HCT116 (cell line): ENCODE measurements around the gene GOLGA3. TPM values are rescaled to one million over a fixed set of nuclear protein-coding genes. Genes with fewer than 3 reads are reported as not detected.

Source experiments
- ATAC-seq: fragments of 200-7000 bp; cut with Tn5 transposase; 2 replicates; pipeline ENCODE4 v1.9.1; 2020; ENCODE audit warnings: mild to moderate bottlenecking, moderate library complexity
- BruUV-seq: library from RNA; stranded (reverse); fragments of 400-500 nt; replicated peaks from 2 replicates; lab custom pipeline; 2021; lab: Mats Ljungman, UMichigan
- CTCF ChIA-PET: fragments of 300-600 bp; sonication (Branson Sonifier 250); formaldehyde crosslinking; loops from one replicate; lab custom pipeline; 2021; ENCODE audit warnings: antibody characterized with exemption; lab: Charles Lee
- POLR2A ChIA-PET: fragments of 300-600, 350-600 bp; sonication (Branson Sonifier 250); formaldehyde crosslinking; loops from one replicate; lab custom pipeline; 2021; ENCODE audit warnings: antibody characterized with exemption; lab: Charles Lee
- RAD21 ChIA-PET, 2 experiments: fragments of 300-600 bp; sonication (Branson Sonifier 250); formaldehyde crosslinking; loops; one replicate each; lab custom pipeline; 2023; ENCODE audit warnings: low total read pairs in 2 of 2; ENCODE audit not compliant: uncharacterized antibody in 2 of 2, unreplicated experiment in 2 of 2, low non-redundant PET in 1 of 2; lab: Charles Lee
- DNase-seq: peaks from one replicate; pipeline ENCODE4 v3.0.0-alpha.2; 2010; ENCODE audit warnings: low read depth, low spot score
- H2AFZ ChIP-seq: fragments of 200-600 bp; shearing (Covaris generic), sonication (generic); 2 replicates; pipeline ENCODE4 v1.6.1; 2017; ENCODE audit warnings: low read depth, mixed run types, mixed read lengths, antibody characterized with exemption, low read length; ENCODE audit not compliant: poor library complexity, severe bottlenecking
- H3K27ac ChIP-seq: 2 replicates; pipeline ENCODE4 v1.5.1; 2012; ENCODE audit warnings: low read depth, low read length
- H3K27me3 ChIP-seq: fragments of 200-600 bp; sonication (generic); 2 replicates; pipeline ENCODE4 v1.6.1; 2016; ENCODE audit warnings: mixed run types, low read length, mixed read lengths; ENCODE audit not compliant: insufficient read depth
- H3K36me3 ChIP-seq, 2 experiments: fragments of 200-500 bp in 1 of 2; fragments of 200-600 bp in 1 of 2; sonication (Bioruptor generic) in 1 of 2; sonication (generic) in 1 of 2; 2 replicates each; pipeline versions ENCODE4 v1.5.1 to v1.6.1; 2014 to 2016; ENCODE audit warnings: low read length in 2 of 2, inconsistent platforms in 1 of 2, mixed read lengths in 1 of 2, mixed run types in 1 of 2; ENCODE audit not compliant: insufficient read depth in 2 of 2, control insufficient read depth in 1 of 2
- H3K4me1 ChIP-seq, 2 experiments: fragments of 200-600 bp in 1 of 2; sonication (generic) in 1 of 2; 2 replicates each; pipeline versions ENCODE4 v1.5.1 to v1.6.1; 2012 to 2017; ENCODE audit warnings: low read length in 2 of 2, inconsistent platforms in 1 of 2, mild to moderate bottlenecking in 1 of 2, mixed read lengths in 1 of 2, mixed run types in 1 of 2, moderate library complexity in 1 of 2; ENCODE audit not compliant: insufficient read depth in 2 of 2, control insufficient read depth in 1 of 2
- H3K4me2 ChIP-seq: fragments of 200-600 bp; sonication (generic); 2 replicates; pipeline ENCODE4 v1.6.1; 2017; ENCODE audit warnings: mixed run types, low read length, mixed read lengths
- H3K4me3 ChIP-seq, 2 experiments: fragments of 200-600 bp in 1 of 2; sonication (generic) in 1 of 2; replicated peaks in 1 of 2; 2 replicates each; pipeline ENCODE4 v1.5.1; 2011 to 2016; ENCODE audit warnings: low read length in 2 of 2, control low read depth in 1 of 2, low read depth in 1 of 2, mild to moderate bottlenecking in 1 of 2, mixed read lengths in 1 of 2, mixed run types in 1 of 2
- H3K79me2 ChIP-seq: fragments of 200-600 bp; sonication (generic); 2 replicates; pipeline ENCODE4 v1.6.1; 2017; ENCODE audit warnings: mild to moderate bottlenecking, mixed run types, low read length, moderate library complexity, mixed read lengths; ENCODE audit not compliant: insufficient read depth
- H3K9ac ChIP-seq: fragments of 200-600 bp; sonication (generic); 2 replicates; pipeline ENCODE4 v1.6.1; 2016; ENCODE audit warnings: low read length, mixed read lengths
- H3K9me2 ChIP-seq: fragments of 200-600 bp; sonication (generic), shearing (Covaris generic); 2 replicates; pipeline ENCODE4 v1.6.1; 2017; ENCODE audit warnings: mixed run types, mild to moderate bottlenecking, moderate library complexity; ENCODE audit not compliant: insufficient read depth
- H3K9me3 ChIP-seq, 2 experiments: fragments of 200-500 bp in 1 of 2; fragments of 200-600 bp in 1 of 2; sonication (Bioruptor generic) in 1 of 2; sonication (generic) in 1 of 2; 2 replicates each; pipeline ENCODE4 v1.6.1; 2014 to 2017; ENCODE audit warnings: low read length in 2 of 2, mixed read lengths in 2 of 2, inconsistent platforms in 1 of 2, low read depth in 1 of 2, mild to moderate bottlenecking in 1 of 2, mixed run types in 1 of 2, moderate library complexity in 1 of 2; ENCODE audit not compliant: control insufficient read depth in 1 of 2, insufficient read depth in 1 of 2
- H4K20me1 ChIP-seq: fragments of 200-600 bp; sonication (generic), shearing (Covaris generic); 2 replicates; pipeline ENCODE4 v1.6.1; 2017; ENCODE audit warnings: mixed run types, mild to moderate bottlenecking, moderate library complexity; ENCODE audit not compliant: insufficient read depth
- CBX3 ChIP-seq: IDR thresholded peaks from 2 replicates; pipeline ENCODE4 v1.6.1; 2012; ENCODE audit warnings: low read depth
- EGR1 ChIP-seq: IDR thresholded peaks from 2 replicates; pipeline ENCODE4 v1.6.1; 2012; ENCODE audit warnings: low read depth
- ELF1 ChIP-seq: IDR thresholded peaks from 2 replicates; pipeline ENCODE4 v1.6.1; 2012; ENCODE audit warnings: low read depth, borderline replicate concordance
- FOSL1 ChIP-seq: IDR thresholded peaks from 2 replicates; pipeline ENCODE4 v1.6.1; 2012; ENCODE audit warnings: low read depth
- JUND ChIP-seq: IDR thresholded peaks from 2 replicates; pipeline ENCODE4 v1.6.1; 2012
- POLR2AphosphoS5 ChIP-seq: IDR thresholded peaks from 2 replicates; pipeline ENCODE4 v1.6.1; 2011; ENCODE audit warnings: mild to moderate bottlenecking, low read depth, low read length, moderate library complexity
- RAD21 ChIP-seq: IDR thresholded peaks from 2 replicates; pipeline ENCODE4 v1.6.1; 2012; ENCODE audit warnings: low read depth, mild to moderate bottlenecking
- SP1 ChIP-seq: IDR thresholded peaks from 2 replicates; pipeline ENCODE4 v1.6.1; 2012; ENCODE audit warnings: low read depth
- TCF7L2 ChIP-seq: IDR thresholded peaks from 2 replicates; pipeline ENCODE4 v1.7.0; 2011; ENCODE audit warnings: borderline replicate concordance, inconsistent platforms; ENCODE audit not compliant: insufficient read depth, insufficient read length; ENCODE audit errors: extremely low read depth
- intact Hi-C: fragments of 100-400 bp; cut with micrococcal nuclease; formaldehyde crosslinking; loops from 2 replicates; pipeline ENCODE4 v1.10.0; 2022
- total RNA-seq: library from RNA; stranded (reverse); gene quantifications from one replicate; pipeline ENCODE4 v1.2.1, GENCODE V29; 2021; ENCODE audit not compliant: unreplicated experiment
- TF ChIP-seq, protein P1 (sequence below): IDR thresholded peaks from 2 replicates; pipeline ENCODE4 v1.6.1; 2012
- TF ChIP-seq, protein P2 (sequence below), 3 experiments: fragments of 200-600 bp in 1 of 3; sonication (generic) in 1 of 3; IDR thresholded peaks in 2 of 3; conservative IDR thresholded peaks in 1 of 3; 2 replicates each; pipeline ENCODE4 v1.5.1; 2012 to 2017; ENCODE audit warnings: low read depth in 2 of 3, low read length in 2 of 3, antibody characterized with exemption in 1 of 3, borderline replicate concordance in 1 of 3, control low read depth in 1 of 3, mild to moderate bottlenecking in 1 of 3, mixed read lengths in 1 of 3, mixed run types in 1 of 3, moderate library complexity in 1 of 3; ENCODE audit not compliant: insufficient read depth in 1 of 3

Gene GOLGA3
- total RNA-seq, 1 experiment from 2014 or later = 35.1 TPM

DNA sequence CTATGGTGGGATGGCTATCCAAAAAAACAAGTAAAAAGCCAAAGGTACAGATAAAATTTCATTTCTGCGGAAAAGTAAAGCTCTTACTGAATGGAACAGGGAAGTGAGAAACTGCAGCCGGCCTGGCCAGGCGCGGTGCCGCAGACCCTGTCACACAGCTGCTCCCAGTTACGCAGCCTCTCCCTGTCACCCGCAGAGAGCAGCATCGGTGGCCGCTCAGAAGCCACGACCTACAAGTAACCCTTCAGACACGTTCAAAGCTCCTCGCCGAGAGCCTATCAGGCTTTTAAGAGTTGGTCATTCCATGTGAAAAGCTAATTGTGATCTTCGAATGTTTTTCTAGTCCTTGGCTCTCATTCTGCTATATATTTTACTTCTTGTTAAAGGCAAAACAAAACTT is 56.1 kb downstream of the GOLGA3 start:
- ChIA-PET POLR2A (no interaction called here), RAD21 (no interaction called here), CTCF (no interaction called here)
- no TSS peak for BruUV-seq
- intact Hi-C loops = no loop called here
- Histone ChIP-seq H3K9me2 (no peaks in the 10 kb centered on the region), H3K36me3 (peaks cover 12 to 16% of the 10 kb centered on the region in 2 experiments; a peak in 3 of 4 replicates), H2AFZ (no peak overlapping the region), H3K9ac (no peak overlapping the region), H3K4me3 (no peak overlapping the region), H3K27me3 (no peaks in the 10 kb centered on the region), H3K79me2 (no peaks in the 10 kb centered on the region), H3K9me3 (no peaks in the 10 kb centered on the region), H3K4me1 (peaks cover 3 to 11% of the 10 kb centered on the region in 2 experiments; a peak in 1 of 4 replicates), H3K4me2 (no peak overlapping the region), H4K20me1 (no peaks in the 10 kb centered on the region), H3K27ac (no peak overlapping the region)
- DNase-seq (no peak), ATAC-seq (no peak)
- TF ChIP-seq EGR1 (no peak), JUND (no peak)

DNA sequence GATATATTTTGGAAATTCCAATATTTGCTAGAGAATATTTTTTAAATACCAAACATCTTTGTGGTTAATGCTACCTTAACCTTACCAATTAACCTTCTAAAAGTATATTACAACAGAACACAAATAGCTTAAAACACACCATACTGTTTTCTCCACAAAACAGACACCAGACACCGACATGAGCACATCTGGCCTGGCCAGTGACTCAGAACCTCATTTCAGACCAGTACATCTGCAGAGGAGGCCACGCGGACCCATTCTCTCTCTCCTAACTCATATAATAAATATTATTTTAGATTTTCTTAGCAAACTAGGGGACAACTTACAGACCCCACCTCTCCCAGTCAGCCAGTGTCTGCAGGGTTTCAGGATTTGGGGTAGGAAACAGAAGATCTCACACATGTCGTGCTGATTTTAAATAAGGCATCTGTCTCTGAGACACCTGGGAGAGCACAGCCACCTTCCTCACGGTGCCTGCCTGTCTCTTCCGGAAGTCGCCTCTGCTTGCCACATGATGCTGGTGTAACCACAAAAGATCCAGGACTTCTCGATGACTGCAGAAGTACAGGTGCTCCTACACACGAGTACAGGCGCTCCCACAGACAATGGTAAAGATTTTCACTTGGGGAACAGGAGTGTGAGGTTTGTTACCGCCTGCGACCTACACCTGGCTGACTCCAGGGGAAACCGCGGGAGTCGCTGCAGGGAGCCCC is 57.4 kb downstream of the GOLGA3 start:
- CTCF ChIA-PET = no interaction called here
- ATAC-seq (no peak), DNase-seq (no peak)
- POLR2A ChIA-PET = no interaction called here
- TSS peak; percentile 37 for BruUV-seq
- no peak overlapping the region for H3K9ac ChIP-seq
- H3K36me3 ChIP-seq = peaks cover 6 to 9% of the 10 kb centered on the region in 2 experiments; a peak in 3 of 4 replicates
- intact Hi-C loops = no loop called here
- no peak overlapping the region for H3K27ac ChIP-seq
- H4K20me1 ChIP-seq = no peaks in the 10 kb centered on the region
- no peak overlapping the region for H2AFZ ChIP-seq
- H3K9me3 ChIP-seq = no peaks in the 10 kb centered on the region
- H3K4me1 ChIP-seq = peaks cover 3 to 11% of the 10 kb centered on the region in 2 experiments; a peak in 1 of 4 replicates
- no peaks in the 10 kb centered on the region for H3K27me3 ChIP-seq
- RAD21 ChIA-PET = no interaction called here
- no peak overlapping the region for H3K4me2 ChIP-seq
- TF ChIP-seq CBX3 (no peak), POLR2AphosphoS5 (no peak), TCF7L2 (no peak), SP1 (no peak), FOSL1 (no peak), EGR1 (no peak), RAD21 (no peak), ELF1 (no peak)
- TF ChIP-seq, protein P1, sequence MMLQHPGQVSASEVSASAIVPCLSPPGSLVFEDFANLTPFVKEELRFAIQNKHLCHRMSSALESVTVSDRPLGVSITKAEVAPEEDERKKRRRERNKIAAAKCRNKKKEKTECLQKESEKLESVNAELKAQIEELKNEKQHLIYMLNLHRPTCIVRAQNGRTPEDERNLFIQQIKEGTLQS = no peak
- TF ChIP-seq, protein P2, sequence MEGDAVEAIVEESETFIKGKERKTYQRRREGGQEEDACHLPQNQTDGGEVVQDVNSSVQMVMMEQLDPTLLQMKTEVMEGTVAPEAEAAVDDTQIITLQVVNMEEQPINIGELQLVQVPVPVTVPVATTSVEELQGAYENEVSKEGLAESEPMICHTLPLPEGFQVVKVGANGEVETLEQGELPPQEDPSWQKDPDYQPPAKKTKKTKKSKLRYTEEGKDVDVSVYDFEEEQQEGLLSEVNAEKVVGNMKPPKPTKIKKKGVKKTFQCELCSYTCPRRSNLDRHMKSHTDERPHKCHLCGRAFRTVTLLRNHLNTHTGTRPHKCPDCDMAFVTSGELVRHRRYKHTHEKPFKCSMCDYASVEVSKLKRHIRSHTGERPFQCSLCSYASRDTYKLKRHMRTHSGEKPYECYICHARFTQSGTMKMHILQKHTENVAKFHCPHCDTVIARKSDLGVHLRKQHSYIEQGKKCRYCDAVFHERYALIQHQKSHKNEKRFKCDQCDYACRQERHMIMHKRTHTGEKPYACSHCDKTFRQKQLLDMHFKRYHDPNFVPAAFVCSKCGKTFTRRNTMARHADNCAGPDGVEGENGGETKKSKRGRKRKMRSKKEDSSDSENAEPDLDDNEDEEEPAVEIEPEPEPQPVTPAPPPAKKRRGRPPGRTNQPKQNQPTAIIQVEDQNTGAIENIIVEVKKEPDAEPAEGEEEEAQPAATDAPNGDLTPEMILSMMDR (IDR thresholded peaks at IDR 0.05 in 2 of 3, conservative IDR thresholded peaks at IDR 0.05 in 1 of 3; ENCODE audit: borderline replicate concordance in 1 of 3, insufficient read depth in 1 of 3, low read depth in 2 of 3, low read length in 2 of 3) = no peak
- no peaks in the 10 kb centered on the region for H3K9me2 ChIP-seq
- H3K79me2 ChIP-seq = no peaks in the 10 kb centered on the region
- no peak overlapping the region for H3K4me3 ChIP-seq
